Epidermal melanocyte (primary cell): ENCODE measurements around the gene RSAD2.

ENCODE experiments used
- DNase-seq: peaks from one replicate; pipeline ENCODE4 v3.0.0; 2011; ENCODE audit warnings: low spot score; ENCODE audit not compliant: insufficient read length

Gene RSAD2

DNA sequence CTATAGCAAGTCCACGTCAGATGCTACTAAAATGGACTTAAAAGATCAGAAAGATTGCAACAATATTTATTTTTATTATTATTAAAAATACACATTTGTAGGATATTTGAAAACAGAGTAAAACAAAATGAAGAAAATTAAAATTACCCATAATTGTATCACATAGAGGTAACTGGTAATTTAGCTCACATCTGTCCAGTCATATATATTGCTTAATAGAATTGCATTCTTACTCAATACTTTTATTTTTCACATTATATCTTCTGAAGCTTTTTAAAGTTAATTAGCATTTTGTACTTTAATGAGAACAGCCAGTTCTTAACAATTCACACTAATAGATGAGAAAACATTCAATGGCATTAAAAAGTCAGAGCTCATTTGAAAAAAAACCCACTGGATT, 28.1 kb downstream of the RSAD2 start:
- DNase-seq = no peak

DNA sequence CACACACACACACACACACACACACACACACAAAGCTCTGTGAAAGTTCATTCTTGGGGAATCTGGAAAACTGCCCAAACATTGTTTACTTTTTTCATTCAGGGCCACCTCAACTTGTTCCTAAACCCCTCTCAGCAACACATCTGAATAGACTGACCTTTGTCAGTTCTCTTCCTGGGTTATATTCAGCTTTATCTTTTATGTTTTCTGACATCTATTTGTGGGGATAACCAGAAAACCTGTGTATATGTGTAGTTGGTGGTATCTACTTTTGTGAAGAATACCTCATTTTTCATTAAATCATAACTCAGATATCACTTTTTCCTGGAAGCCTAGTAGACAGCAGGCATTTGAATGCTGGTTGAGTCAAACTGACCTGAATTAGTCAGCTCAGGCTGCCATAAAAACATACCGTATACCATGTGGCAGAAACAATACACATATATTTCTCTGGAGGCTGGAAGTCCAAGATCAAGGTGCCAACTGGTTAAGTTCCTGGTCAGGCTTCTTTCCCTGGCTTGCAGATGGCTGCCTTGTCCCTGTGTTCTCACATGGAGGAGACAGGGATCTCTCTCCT, 28.7 kb downstream of the RSAD2 start:
- no peak for DNase-seq

DNA sequence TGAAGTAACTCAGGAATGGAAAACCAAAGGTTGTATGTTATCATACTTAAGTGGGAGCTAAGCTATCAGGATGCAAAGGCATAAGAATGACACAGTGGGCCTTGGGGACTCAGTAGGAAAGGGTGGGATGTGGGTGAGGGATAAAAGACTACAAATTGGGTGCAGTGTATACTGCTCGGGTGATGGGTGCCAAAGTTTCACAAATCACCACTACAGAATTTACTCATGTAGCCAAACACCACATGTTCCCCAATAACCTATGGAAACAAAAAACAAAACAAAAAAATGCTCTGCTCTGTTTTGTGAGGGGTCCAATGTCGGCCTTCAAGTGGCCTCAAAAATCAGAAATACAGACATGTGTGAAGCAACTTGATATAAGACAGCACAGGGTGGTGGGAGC, 30.7 kb downstream of the RSAD2 start:
- no peak for DNase-seq

DNA sequence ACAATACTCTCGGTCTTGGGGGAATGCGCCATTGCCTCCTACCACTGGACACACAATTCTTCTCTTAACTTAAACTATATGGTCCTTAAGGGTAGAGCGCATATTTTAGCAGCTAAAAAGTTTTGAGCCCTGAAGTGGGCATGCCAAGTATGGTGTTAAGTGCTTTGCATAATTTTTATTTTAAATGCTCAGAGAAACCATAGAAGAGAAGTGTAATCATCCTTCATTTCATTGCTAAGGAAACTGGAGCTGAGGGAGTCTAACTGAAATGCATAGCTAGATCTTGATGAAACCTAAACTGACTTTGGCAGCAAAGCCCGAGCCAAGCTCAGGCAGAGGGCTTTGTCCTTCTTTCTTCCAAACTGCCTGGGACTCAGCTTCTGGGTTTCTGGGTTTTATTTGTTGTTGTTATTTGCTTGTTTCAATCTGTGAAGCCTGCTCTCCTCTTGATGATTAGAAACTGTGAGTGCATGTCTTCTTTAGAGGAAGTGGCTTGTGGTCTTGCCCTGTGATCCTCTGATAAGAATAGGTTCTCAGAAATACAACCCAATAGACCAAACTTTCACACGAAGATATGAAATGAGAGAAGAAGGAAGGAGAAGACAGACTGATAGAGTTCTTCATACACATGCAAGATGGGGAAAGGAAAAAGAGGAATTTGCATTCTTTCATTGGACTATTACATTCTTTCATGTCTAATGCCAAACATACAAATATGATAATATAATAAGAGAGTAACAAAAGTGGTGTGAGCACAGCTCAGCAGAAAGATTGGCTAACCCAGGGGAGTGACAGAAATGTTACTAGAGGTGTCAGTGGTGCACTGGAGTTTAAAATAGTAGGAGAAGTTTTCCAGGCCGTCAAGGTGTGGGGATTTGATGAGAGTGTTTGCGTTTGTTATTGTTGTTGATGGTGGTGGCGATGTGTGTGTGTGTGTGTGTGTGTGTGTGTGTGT, 32.1 kb downstream of the RSAD2 start:
- no peak for DNase-seq

DNA sequence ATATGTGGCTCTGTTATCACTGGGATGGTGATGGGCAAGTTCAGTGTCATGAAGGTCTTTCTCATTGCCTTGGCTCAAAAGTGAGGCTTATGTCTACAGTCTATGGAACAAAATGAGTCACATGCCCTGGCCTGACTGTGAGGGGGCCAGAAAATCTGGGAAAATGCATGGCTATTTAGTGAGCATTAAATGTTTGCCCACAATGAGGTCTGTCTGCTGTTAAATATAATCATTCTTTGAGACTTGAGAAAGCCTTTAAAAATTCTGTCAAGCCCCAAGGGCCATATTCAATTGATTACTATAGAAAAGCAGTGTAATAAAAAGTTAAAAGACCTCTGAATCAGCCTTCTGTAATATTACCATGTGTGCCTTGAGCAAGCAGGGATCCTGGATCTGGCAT, 34.1 kb downstream of the RSAD2 start:
- DNase-seq = no peak

DNA sequence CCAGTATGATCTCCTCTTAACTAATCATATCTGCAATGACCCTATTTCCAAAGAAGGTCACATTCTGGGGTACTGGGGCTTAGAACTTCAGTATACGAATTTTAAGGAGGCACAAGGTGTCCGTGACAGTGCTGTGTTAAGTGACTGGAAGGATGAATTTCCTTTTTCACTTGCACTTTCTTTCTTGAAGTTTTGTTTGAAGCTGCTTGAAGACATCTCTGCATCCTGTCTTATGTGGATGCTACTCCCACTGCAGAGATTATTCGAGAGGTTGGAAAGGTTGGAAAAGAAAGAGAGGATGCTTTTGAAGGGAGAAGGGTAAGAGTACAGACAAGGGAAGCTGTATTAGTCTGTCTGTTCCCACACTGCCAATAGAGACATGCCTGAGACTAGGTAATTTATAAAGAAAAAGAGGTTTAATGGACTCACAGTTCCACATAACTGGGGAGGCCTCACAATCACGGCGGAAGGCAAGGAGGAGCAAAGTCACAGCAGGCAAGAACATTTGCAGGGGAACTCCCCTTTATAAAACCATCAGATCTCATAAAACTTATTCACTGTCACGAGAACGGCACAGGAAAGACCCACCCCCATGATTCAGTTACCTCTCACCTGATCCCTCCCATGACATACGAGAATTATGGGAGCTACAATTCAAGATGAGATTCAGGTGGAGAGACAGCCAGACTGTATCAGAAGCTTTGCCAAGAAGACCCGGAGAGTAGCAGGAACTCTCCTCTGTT, 36.0 kb downstream of the RSAD2 start:
- no peak for DNase-seq

DNA sequence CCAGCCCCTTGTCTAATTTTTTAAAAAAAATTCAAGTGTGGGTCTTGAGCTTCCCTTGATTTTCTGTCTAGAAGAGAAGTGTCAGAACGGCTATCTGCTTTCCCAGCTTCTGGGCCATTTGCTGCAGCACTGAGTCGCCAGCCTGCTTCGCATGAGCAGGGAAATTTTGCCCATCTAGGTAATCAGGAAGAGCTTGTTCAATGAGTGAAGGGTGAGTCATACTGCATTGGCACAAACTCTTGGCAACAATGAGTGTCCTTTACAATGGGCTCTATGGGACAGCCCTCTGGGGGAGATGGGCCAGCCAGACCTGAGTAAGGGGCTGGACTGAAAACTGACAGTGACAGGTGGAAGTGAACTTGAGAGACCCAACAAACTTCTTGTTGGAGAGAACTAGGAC, 37.3 kb downstream of the RSAD2 start:
- DNase-seq = no peak

DNA sequence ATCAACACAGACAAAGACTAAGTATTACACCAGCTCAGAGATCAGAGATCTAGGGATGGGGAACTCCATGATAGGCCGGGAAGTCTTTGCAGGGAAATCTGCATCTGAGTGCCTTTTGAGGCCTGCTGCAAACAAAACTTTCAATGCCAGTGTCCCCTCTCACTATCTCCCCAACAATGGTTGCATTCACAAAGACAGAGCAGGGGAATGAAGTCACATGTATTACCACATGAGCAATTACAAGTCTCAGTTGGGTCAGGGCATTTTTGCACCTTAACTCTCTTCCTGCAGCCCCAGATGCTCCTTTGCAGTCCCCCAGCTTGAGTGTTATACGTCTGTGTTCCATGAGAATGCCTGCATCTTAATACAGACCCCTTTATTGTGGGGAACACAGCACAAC, 37.8 kb downstream of the RSAD2 start:
- no peak for DNase-seq

DNA sequence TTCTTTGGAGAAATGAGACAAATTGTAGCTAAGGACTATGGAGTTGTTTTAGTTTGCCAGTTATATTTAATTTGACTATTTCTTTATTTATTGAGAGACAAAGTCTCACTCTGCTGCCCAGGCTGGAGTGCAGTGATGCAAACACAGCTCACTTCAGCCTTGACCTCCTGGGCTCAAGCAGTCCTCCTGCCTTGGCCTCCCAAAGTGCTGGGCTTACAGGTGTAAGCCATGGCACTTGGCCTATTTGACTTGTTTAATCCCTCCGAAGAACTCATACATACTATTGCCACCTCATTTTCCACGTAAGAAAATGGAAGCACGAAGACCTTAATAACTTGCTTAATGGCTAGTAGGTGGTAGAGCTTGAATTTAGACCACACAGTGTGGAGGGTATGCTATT, 38.6 kb downstream of the RSAD2 start:
- DNase-seq = no peak

DNA sequence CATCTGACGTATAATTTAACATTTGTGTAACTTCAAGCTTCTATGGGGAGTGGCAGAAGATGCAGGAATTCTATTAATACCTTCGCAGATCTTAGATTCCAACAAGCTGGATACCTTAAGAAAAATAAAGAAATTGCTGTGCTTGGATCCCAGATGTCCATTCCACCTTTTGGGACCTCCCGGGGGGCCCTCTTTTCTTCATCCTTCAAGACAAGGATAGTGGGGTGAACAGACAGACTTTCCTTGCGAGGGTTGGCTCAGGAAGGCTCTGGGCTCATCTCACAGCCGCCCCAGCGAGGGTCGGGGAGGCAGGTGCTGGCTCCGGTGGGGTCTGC, 39.1 kb downstream of the RSAD2 start:
- no peak for DNase-seq

DNA sequence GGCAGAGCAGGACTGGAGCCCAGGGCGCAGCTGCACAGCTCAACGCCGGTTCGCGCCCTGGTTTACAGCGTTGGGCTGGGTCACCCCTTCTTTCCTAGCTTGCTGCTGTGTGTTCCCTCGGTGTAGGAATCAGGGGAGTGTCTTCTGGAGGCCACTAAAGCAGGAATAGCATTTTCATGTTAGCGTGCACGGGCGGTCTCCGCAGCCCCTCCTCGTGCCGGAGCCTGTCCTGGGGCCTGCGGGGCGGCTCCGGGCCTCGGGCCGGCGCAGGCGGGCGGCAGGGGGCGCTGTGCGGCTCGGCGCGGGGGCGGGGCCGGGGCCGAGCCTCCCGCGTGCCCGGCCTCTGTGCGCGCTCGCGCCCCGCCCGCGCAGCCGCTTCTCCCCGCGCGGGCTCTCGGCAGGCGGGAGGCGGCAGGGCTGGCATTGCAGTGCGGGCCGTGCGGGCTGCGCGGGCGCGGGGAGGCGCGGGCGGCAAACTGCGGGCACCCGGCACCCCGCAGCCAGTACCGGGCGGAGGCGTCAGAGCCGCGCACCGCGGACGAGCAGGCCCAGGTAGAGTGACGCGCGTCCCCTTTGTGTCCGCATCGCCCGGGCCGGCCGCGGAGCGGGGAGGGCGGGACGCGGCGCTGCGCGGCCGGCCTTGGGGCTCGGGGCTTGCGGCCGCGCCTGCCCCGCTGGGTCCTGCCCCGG, 39.6 kb downstream of the RSAD2 start, which contains the start of gene RNF144A:
RNF144A (plus strand) TSS at position 342 of the 690 bp plus-strand sequence. CDS start 79,515 bp downstream, outside the sequence.
- peak; percentile 66 for DNase-seq

DNA sequence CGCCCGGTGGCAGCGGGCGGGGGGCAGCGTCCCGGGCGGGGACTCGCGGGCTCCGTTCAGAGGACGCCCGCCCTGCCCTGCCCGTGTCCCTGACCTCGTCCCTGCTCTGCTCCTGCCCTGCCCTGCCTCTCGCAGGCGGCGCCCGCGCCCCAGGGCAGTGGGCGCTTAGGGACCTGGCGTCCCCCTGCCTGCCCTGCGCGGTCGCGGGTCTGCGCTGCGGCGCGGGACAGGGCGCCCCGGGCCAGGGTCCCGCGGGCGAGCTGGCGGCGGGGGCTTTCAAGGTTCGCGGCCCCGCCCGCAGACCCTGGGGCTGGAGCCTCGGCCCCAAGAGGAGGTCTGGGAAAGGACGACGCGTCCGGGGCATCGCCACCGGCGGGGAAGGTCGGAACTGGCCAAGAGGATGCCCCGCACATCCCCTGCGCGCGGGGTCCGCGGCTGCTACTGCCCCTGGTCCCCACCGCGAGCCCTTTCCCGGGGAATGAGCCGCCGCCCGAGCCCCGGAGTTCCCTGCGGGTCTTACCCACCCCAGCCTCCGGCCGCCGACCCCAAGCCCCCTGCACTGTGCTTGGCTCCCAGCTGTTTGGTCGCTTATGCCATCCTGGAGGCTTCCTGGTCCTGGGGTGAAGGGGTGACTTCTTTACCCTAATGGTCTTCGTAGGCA, 40.3 kb downstream of the RSAD2 start:
- no peak for DNase-seq

DNA sequence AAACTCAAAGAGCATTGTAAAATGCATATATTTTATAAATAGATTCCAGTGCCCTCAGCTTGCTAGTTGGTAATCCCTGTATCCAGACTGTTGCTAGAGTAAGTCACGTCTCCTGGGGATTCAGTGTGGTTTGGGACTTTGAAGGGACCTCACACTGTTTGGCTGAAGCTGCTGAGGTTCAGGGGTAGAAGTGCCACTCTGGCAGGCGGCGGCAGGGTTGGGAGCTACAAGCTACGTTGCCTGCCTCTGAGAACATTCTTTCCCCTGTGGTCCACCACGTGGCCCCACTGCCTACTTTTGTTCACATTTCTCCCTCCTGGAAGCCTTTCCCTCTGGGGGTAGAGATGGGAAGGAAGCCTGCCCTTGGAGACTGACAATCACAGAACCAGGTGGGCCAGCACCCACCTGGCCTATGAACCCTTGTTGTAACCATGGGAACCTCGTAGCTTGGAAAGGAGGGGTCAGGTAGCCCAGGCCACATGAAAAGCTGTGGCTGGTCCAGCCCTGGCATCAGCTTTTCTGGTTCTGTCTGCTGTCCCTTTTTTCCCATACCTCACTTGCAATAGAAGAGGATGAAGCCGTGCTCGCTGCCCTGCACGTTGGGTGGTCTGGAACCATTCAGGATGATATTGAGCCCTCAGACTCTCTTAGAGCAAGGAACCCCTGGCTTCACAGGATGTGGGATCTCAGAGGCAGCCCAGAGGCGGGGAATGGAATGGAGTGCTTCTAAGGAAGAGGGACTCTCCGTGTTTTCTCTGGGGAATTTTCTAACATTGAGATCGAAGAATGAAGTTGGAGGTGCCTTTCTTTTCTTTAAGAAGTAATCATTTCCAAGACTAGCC, 42.5 kb downstream of the RSAD2 start:
- DNase-seq = no peak

DNA sequence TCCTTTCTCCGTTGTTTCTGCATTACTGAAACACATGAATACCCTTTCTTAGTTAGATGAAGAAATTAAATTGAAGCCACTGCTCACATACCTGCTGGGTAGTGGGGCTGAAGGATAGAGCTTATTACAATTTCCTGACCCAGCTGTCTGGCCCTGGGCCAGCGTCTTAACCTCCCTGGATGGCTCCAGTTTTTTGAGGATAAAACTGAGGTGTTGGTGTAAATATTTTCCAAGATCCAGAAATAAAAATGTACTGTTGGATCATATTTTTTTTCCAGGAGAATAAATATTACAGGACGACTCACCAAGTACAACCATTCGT, 43.1 kb downstream of the RSAD2 start:
- DNase-seq = no peak

DNA sequence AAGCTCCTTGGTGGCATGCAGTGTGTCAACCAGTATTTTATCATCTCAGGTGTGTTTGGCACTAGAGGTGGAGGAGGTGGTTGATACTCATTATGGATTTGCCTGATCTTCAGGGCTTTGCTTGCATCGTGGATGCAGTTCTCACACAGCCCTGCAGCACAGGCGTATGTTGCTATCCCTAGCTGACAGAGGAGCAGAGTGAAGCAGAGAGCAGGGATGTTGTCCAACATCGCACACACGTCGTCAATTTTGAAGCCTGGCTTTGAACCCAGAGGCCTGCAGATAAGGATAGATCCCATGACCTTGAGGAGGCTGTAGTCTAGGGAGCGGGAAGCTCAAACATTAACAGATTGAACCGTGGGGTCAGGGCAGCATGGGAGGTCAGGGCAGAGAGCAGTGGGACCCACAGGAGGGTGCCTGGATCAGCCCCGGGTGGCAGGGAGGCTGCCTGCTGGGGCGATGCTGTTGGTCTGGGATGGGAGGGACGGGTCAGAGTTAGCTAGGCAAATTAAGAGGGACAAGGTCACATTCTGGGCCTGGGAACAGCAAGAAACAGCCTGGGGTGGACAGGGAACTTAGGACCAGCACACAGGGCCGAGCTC, 43.8 kb downstream of the RSAD2 start:
- no peak for DNase-seq

DNA sequence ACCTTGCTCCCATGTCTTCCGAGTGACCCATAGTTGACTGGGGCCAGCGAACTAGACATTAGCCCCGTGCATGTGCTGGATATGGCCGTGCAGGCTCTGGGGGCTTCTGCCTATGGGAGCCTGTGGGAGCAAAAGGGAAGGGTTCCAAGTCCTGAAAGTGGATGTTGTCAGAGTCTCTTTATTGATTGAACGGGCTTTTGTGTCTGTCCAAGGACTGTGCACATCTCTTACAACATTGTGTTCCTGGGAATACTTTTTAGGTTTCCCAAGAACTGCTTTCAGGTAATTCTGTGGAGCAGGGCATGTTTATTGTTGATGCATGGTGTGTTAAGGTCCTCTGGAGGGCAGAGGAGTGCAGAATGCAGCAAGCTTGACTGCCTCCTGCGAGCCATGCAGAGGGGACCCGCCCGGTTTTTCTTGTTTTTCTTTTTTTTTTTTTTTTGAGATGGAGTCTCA, 44.7 kb downstream of the RSAD2 start:
- no peak for DNase-seq

DNA sequence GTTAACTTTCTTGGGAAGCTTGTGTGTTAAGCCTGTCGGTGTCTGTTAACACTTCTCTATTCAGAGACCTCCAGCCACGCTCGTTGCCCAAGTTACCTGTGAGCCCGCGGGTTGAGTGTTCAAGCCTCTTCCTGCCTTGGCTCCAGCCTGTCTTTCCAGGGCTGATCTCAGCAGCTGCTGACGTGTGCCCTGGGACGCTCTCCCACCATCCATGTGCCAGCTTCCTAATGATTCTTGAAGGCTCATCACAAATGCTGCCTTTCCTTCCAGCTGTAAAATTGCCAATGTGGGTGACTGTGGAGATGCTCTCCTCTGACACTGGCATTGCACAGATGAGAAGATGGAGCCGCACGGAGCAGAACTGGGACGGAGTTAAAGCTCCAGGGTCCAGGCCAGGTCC, 45.7 kb downstream of the RSAD2 start:
- DNase-seq = no peak

DNA sequence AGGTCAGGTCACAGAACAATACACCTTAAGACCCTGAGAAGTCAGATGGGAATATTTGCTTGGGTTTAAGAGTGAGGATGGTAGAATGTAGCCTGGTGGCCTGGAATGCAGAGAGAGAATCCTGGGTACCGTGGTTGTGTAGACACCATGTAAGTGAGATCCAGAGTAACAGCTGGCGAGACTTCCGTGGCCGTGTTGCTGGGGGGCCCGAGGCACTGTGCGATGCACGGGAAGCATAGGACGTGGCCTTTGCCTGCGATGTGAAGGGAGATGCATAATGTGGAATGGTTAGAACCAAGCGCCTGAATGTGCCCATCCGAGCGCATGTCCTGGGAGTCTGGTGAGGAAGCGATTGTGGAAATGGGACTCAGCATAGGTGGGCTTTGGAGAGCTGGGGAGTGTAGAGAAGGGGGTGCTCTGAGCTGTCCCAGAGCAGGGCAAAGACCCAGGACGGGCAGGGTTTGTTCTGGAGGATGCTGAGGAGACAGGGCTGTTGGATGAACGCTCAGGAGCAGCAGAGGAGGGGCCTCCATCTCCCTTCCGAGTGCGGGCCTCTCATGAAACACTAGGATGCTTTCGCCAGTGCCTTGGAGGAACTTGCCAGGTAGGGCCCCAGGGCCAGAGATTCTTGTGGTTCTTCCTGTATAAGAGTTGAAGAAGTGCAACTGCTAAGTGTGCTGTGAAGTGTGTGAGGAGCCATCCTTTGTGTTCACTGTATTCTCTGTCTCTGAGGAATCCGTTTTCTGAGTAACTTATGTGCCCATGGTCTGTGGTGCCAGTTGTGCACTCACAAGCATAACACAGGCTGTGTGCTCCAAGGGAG, 46.7 kb downstream of the RSAD2 start:
- no peak for DNase-seq

DNA sequence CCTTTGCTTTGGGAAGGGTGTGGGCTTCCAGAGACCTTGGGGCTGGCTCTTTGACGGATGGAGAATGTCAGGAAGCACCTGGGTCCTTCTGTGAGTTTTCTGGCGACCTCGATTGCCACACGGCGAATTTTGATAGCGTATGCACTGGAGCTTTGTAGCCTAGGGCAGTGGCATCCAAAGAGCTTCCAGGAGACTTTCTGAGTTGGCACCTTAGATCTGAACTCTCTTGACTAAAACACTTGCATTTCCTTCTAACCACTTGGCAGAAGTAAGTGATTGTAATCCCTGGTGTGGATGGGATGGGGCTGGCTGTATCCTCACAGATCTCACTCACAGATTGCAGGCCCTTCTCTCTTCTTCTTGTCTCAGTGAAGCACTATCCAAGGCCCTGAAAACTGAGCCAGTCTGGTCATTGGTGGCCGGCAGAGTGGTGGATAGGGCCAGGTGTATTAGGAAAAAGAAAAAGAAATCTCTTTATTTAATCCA, 47.4 kb downstream of the RSAD2 start:
- DNase-seq = no peak
